A549 (cell line): ENCODE data around the gene TMEM115. TPM values are rescaled to one million over a fixed set of nuclear protein-coding genes. Genes with fewer than 3 reads are reported as not detected.

ENCODE experiments used
- ATAC-seq, 2 experiments: fragments of 200-7000 bp in 1 of 2; fragments of >200 bp in 1 of 2; cut with Nextera tagmentation in 1 of 2; cut with Tn5 transposase in 1 of 2; 3 replicates each; pipeline versions ENCODE4 v1.8.0 to v1.9.1; 2018 to 2020; ENCODE audit warnings: mild to moderate bottlenecking in 1 of 2, moderate library complexity in 1 of 2
- CTCF ChIA-PET: fragments of 300-600 bp; sonication (Branson Sonifier 250); formaldehyde crosslinking; extraction: SDS; loops from one replicate; lab custom pipeline; 2021; ENCODE audit warnings: antibody characterized with exemption, inconsistent platforms; lab: Yijun Ruan, JAX
- POLR2A ChIA-PET: fragments of 350-600 bp; formaldehyde crosslinking; extraction: SDS; loops from one replicate; lab custom pipeline; 2021; ENCODE audit warnings: antibody characterized with exemption, inconsistent platforms; lab: Yijun Ruan, JAX
- DNase-seq, 2 experiments: peaks; one replicate each; pipeline versions ENCODE4 v3.0.0 to v3.0.0-alpha.2; 2011 to 2016; ENCODE audit warnings: low read depth in 1 of 2, low spot score in 1 of 2
- FAIRE-seq: peaks from 2 replicates; lab custom pipeline; 2011; peaks lifted over from hg19 to GRCh38; lab: Jason Lieb, UNC
- H3K27ac ChIP-seq, 2 experiments: fragments of >200 bp; sonication (Bioruptor Twin); formaldehyde crosslinking; 3 replicates each; pipeline ENCODE4 v1.5.1; 2016 to 2017
- H3K4me1 ChIP-seq: fragments of >200 bp; sonication (Bioruptor Twin); formaldehyde crosslinking; 3 replicates; pipeline ENCODE4 v1.6.1; 2016
- H3K4me2 ChIP-seq: fragments of >200 bp; sonication (Bioruptor Twin); formaldehyde crosslinking; 3 replicates; pipeline ENCODE4 v1.6.1; 2016
- H3K4me3 ChIP-seq: fragments of >200 bp; sonication (Bioruptor Twin); formaldehyde crosslinking; 3 replicates; pipeline ENCODE4 v1.5.1; 2016
- H3K9me3 ChIP-seq: fragments of >200 bp; sonication (Bioruptor Twin); formaldehyde crosslinking; 3 replicates; pipeline ENCODE4 v1.6.1; 2016
- ATOH8 ChIP-seq: fragments of 250-450 bp; sonication (Bioruptor Pico); IDR thresholded peaks from 2 replicates; pipeline ENCODE4 v1.5.0; 2020; ENCODE audit warnings: low read depth, mild to moderate bottlenecking, moderate library complexity
- CHD2 ChIP-seq: fragments of 150-350 bp; IDR thresholded peaks from 2 replicates; pipeline ENCODE4 v1.6.1; 2014; ENCODE audit warnings: low read length; ENCODE audit not compliant: partially characterized antibody
- EHMT2 ChIP-seq: fragments of 200-600 bp; sonication (generic); IDR thresholded peaks from 2 replicates; pipeline ENCODE4 v1.6.1; 2016; ENCODE audit warnings: antibody characterized with exemption, low read depth, mild to moderate bottlenecking, moderate library complexity
- EP300 ChIP-seq, 2 experiments: fragments of >200 bp; sonication (Bioruptor Twin); formaldehyde crosslinking; IDR thresholded peaks; 2 replicates in 1 of 2; 3 replicates in 1 of 2; pipeline ENCODE4 v1.6.1; 2016 to 2017
- FOSL2 ChIP-seq, 2 experiments: fragments of 450-650 bp in 1 of 2; fragments of >200 bp in 1 of 2; sonication (Bioruptor Twin) in 1 of 2; formaldehyde crosslinking; IDR thresholded peaks; 2 replicates each; pipeline versions ENCODE4 v1.5.0 to v1.6.1; 2016 to 2020; ENCODE audit warnings: mild to moderate bottlenecking in 1 of 2, moderate library complexity in 1 of 2
- HDAC2 ChIP-seq: fragments of 200-600 bp; sonication (generic); IDR thresholded peaks from 2 replicates; pipeline ENCODE4 v1.6.1; 2016
- HES2 ChIP-seq: fragments of >200 bp; sonication (Bioruptor Twin); formaldehyde crosslinking; IDR thresholded peaks from 2 replicates; pipeline ENCODE4 v1.6.1; 2016
- HEYL ChIP-seq: fragments of 250-450 bp; sonication (Bioruptor Pico); IDR thresholded peaks from 2 replicates; pipeline ENCODE4 v1.8.0; 2021; ENCODE audit warnings: mild to moderate bottlenecking, moderate library complexity
- HOXA7 ChIP-seq: fragments of 250-450 bp; sonication (Bioruptor Pico); IDR thresholded peaks from 2 replicates; pipeline ENCODE4 v1.5.0; 2020; ENCODE audit warnings: mild to moderate bottlenecking, moderate library complexity
- HOXB5 ChIP-seq: fragments of 250-450 bp; sonication (Bioruptor Pico); IDR thresholded peaks from 2 replicates; pipeline ENCODE4 v1.5.0; 2020; ENCODE audit warnings: mild to moderate bottlenecking, moderate library complexity
- JUN ChIP-seq, 2 experiments: fragments of >200 bp; sonication (Bioruptor Twin); formaldehyde crosslinking; IDR thresholded peaks; 2 replicates in 1 of 2; 3 replicates in 1 of 2; pipeline ENCODE4 v1.6.1; 2016 to 2017
- MAX ChIP-seq: IDR thresholded peaks from 2 replicates; pipeline ENCODE4 v1.6.1; 2012
- POLR2A ChIP-seq: IDR thresholded peaks from 2 replicates; pipeline ENCODE4 v1.6.1; 2012; ENCODE audit warnings: mild to moderate bottlenecking, low read length
- POLR2AphosphoS2 ChIP-seq: conservative IDR thresholded peaks from 2 replicates; pipeline ENCODE4 v1.6.1; 2012; ENCODE audit warnings: low read length, improper control_type of control experiment, inconsistent platforms
- RAD21 ChIP-seq, 2 experiments: fragments of >200 bp in 1 of 2; sonication (Bioruptor Twin) in 1 of 2; formaldehyde crosslinking in 1 of 2; IDR thresholded peaks in 1 of 2; conservative IDR thresholded peaks in 1 of 2; 2 replicates in 1 of 2; 3 replicates in 1 of 2; pipeline ENCODE4 v1.6.1; 2012 to 2018; ENCODE audit warnings: inconsistent platforms in 1 of 2
- RNF2 ChIP-seq: fragments of 200-600 bp; sonication (generic); IDR thresholded peaks from 2 replicates; pipeline ENCODE4 v1.6.1; 2016; ENCODE audit warnings: low read depth, mild to moderate bottlenecking, antibody characterized with exemption, moderate library complexity, borderline replicate concordance
- SMC3 ChIP-seq: fragments of >200 bp; sonication (Bioruptor Twin); formaldehyde crosslinking; IDR thresholded peaks from 3 replicates; pipeline ENCODE4 v1.6.1; 2018; ENCODE audit warnings: inconsistent platforms
- TP53 ChIP-seq: fragments of 250-450 bp; sonication (Bioruptor Pico); IDR thresholded peaks from 2 replicates; pipeline ENCODE4 v1.5.0; 2021; ENCODE audit warnings: mild to moderate bottlenecking, moderate library complexity
- WGBS: methylation state at CpG from one replicate; pipeline ENCODE4 v1.1.6; 2017; ENCODE audit errors: missing lambda C conversion rate; 5-methylcytosine and 5-hydroxymethylcytosine counted together
- polyA plus RNA-seq, 4 experiments: library from polyadenylated mRNA; depleted of rRNA in 3 of 4; stranded (reverse); fragments of >200 nt; fragmentation: RNase III in 1 of 4; extraction: RNeasy Plus Mini Kit Qiagen cat#74134 plus additional on column Dnase treatment in 1 of 4; gene quantifications; 2 replicates in 3 of 4; 3 replicates in 1 of 4; pipeline ENCODE4 v1.2.3, GENCODE V29; 2011 to 2017
- TF ChIP-seq, protein P1 (sequence below): fragments of 250-450 bp; sonication (Bioruptor Pico); IDR thresholded peaks from 2 replicates; pipeline ENCODE4 v1.5.0; 2021; ENCODE audit warnings: mild to moderate bottlenecking, moderate library complexity, borderline replicate concordance
- TF ChIP-seq, protein P2 (sequence below): fragments of >200 bp; sonication (Bioruptor Twin); formaldehyde crosslinking; IDR thresholded peaks from 3 replicates; pipeline ENCODE4 v1.5.1; 2016

Gene TMEM115
- polyA plus RNA-seq, 2 of the 4 experiments (the other 2 are of a cell fraction): 17.4 to 26.8 TPM

- TF ChIP-seq ATOH8 (CRISPR knock-in tag) (no peak), HOXA7 (CRISPR knock-in tag) (no peak), POLR2AphosphoS2 (no peak), JUN (IDR thresholded peaks at IDR 0.05) (no peak), SMC3 (no peak), CHD2 (no peak)
- TF ChIP-seq, protein P1, sequence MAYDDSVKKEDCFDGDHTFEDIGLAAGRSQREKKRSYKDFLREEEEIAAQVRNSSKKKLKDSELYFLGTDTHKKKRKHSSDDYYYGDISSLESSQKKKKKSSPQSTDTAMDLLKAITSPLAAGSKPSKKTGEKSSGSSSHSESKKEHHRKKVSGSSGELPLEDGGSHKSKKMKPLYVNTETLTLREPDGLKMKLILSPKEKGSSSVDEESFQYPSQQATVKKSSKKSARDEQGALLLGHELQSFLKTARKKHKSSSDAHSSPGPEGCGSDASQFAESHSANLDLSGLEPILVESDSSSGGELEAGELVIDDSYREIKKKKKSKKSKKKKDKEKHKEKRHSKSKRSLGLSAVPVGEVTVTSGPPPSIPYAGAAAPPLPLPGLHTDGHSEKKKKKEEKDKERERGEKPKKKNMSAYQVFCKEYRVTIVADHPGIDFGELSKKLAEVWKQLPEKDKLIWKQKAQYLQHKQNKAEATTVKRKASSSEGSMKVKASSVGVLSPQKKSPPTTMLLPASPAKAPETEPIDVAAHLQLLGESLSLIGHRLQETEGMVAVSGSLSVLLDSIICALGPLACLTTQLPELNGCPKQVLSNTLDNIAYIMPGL (CRISPR knock-in tag): no peak
- TF ChIP-seq, protein P2, sequence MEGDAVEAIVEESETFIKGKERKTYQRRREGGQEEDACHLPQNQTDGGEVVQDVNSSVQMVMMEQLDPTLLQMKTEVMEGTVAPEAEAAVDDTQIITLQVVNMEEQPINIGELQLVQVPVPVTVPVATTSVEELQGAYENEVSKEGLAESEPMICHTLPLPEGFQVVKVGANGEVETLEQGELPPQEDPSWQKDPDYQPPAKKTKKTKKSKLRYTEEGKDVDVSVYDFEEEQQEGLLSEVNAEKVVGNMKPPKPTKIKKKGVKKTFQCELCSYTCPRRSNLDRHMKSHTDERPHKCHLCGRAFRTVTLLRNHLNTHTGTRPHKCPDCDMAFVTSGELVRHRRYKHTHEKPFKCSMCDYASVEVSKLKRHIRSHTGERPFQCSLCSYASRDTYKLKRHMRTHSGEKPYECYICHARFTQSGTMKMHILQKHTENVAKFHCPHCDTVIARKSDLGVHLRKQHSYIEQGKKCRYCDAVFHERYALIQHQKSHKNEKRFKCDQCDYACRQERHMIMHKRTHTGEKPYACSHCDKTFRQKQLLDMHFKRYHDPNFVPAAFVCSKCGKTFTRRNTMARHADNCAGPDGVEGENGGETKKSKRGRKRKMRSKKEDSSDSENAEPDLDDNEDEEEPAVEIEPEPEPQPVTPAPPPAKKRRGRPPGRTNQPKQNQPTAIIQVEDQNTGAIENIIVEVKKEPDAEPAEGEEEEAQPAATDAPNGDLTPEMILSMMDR: no peak
These were observed 9.2 kb downstream of the TMEM115 start (continued) for GRCh38 chr3:50350213-50350526.

- peak in 1 of 2 experiments; percentile 12; a peak in 2 of 6 replicates for ATAC-seq
These were observed 12.0 kb downstream of the TMEM115 start for GRCh38 chr3:50347187-50347813.

More at GRCh38 chr3:50347187-50347813, 12.0 kb downstream of the TMEM115 start:
- Histone ChIP-seq H3K27ac (no peak overlapping the region), H3K4me2 (no peak overlapping the region), H3K4me1 (peaks cover 20% of the 10 kb centered on the region; the same call in 2 of the 3 replicates)
- POLR2A ChIA-PET: interaction anchor here (0.6 to 3.2 kb wide), 5 partner anchors 10 to 869 kb away, joined by 3 to 12 read pairs (median 5); no protein-coding TSS in a partner anchor
- no peak for FAIRE-seq
- no peak for TF ChIP-seq HDAC2
- TF ChIP-seq SMC3: peak; percentile 26; the same call in 1 of the 3 replicates
- no peak for TF ChIP-seq MAX
- no peak for TF ChIP-seq EP300 (IDR thresholded peaks at IDR 0.05)
- TF ChIP-seq HES2: no peak
- TF ChIP-seq, protein P2: peak; percentile 58
- peak; percentile 54 to 61 for TF ChIP-seq RAD21 (conservative IDR thresholded peaks at IDR 0.05 in 1 of 2, IDR thresholded peaks at IDR 0.05 in 1 of 2)
- TF ChIP-seq HOXB5 (CRISPR knock-in tag): no peak
- no peak for TF ChIP-seq HEYL (CRISPR knock-in tag)
- no peak for TF ChIP-seq TP53 (CRISPR knock-in tag)
- TF ChIP-seq POLR2A: no peak
- TF ChIP-seq EHMT2: no peak
- no peak for TF ChIP-seq FOSL2 (IDR thresholded peaks at IDR 0.05)
- TF ChIP-seq FOSL2 (CRISPR knock-in tag; IDR thresholded peaks at IDR 0.05): peak; percentile 59
- no peak for TF ChIP-seq RNF2
- TF ChIP-seq, all 56 proteins: peak for 4
- 16% methylated on average over 10 of the region's 14 CpGs for WGBS
- CTCF ChIA-PET: interaction anchor here (0.6 to 5.3 kb wide), 23 partner anchors 9 to 1118 kb away, joined by 3 to 60 read pairs (median 4); partner anchors contain the start of gene CISH
- Histone ChIP-seq H3K9me3 (no peaks in the 10 kb centered on the region), H3K4me3 (no peak overlapping the region)
- peak; percentile 55 to 62 for DNase-seq
